Keratinocyte (primary cell): ENCODE measurements around the gene IFNGR1. TPM values are rescaled to one million over a fixed set of nuclear protein-coding genes. Genes with fewer than 3 reads are reported as not detected.

Source experiments
- DNase-seq: peaks from one replicate; pipeline ENCODE4 v3.0.0-alpha.2; 2011; ENCODE audit warnings: low read depth, missing footprints, low spot score
- FAIRE-seq: peaks from 2 replicates; lab custom pipeline; 2011; peaks lifted over from hg19 to GRCh38; lab: Jason Lieb, UNC
- H2AFZ ChIP-seq: 2 replicates; pipeline ENCODE4 v1.6.0; 2012; ENCODE audit warnings: low read length, control low read depth, inconsistent platforms; ENCODE audit not compliant: control insufficient read depth
- H3K27ac ChIP-seq: 2 replicates; pipeline ENCODE4 v1.5.1; 2011; ENCODE audit warnings: low read length; ENCODE audit not compliant: control insufficient read depth, insufficient read depth
- H3K27me3 ChIP-seq: 3 replicates; pipeline ENCODE4 v1.6.0; 2011; ENCODE audit warnings: low read length; ENCODE audit not compliant: control insufficient read depth, insufficient read depth; ENCODE audit errors: extremely low read depth
- H3K36me3 ChIP-seq, 2 experiments: 2 replicates in 1 of 2; 3 replicates in 1 of 2; pipeline ENCODE4 v1.5.1; 2011; ENCODE audit warnings: low read length in 2 of 2, mild to moderate bottlenecking in 1 of 2; ENCODE audit not compliant: control insufficient read depth in 2 of 2, insufficient read depth in 2 of 2; ENCODE audit errors: extremely low read depth in 1 of 2
- H3K4me1 ChIP-seq: 3 replicates; pipeline ENCODE4 v1.5.1; 2011; ENCODE audit warnings: low read length; ENCODE audit not compliant: control insufficient read depth, insufficient read depth; ENCODE audit errors: extremely low read depth
- H3K4me2 ChIP-seq: 3 replicates; pipeline ENCODE4 v1.6.0; 2011; ENCODE audit warnings: low read depth, low read length; ENCODE audit not compliant: control insufficient read depth, insufficient read depth; ENCODE audit errors: extremely low read depth
- H3K4me3 ChIP-seq, 3 experiments: fragments of 200-600 bp in 1 of 3; sonication (generic) in 1 of 3; 2 replicates in 2 of 3; 3 replicates in 1 of 3; pipeline ENCODE4 v1.5.1; 2011 to 2016; ENCODE audit warnings: low read length in 3 of 3, mild to moderate bottlenecking in 3 of 3, control low read depth in 2 of 3, inconsistent platforms in 1 of 3, low read depth in 1 of 3, mixed read lengths in 1 of 3, mixed run types in 1 of 3, moderate library complexity in 1 of 3; ENCODE audit not compliant: control insufficient read depth in 2 of 3, insufficient read depth in 2 of 3; ENCODE audit errors: extremely low read depth in 1 of 3
- H3K79me2 ChIP-seq: 2 replicates; pipeline ENCODE4 v1.6.0; 2012; ENCODE audit warnings: low read length; ENCODE audit not compliant: control insufficient read depth, insufficient read depth
- H3K9ac ChIP-seq: 3 replicates; pipeline ENCODE4 v1.6.0; 2011; ENCODE audit warnings: low read length; ENCODE audit not compliant: control insufficient read depth, insufficient read depth; ENCODE audit errors: extremely low read depth
- H3K9me1 ChIP-seq: 3 replicates; pipeline ENCODE4 v1.6.0; 2011; ENCODE audit warnings: low read length; ENCODE audit not compliant: control insufficient read depth, insufficient read depth; ENCODE audit errors: extremely low read depth
- H3K9me3 ChIP-seq: 2 replicates; pipeline ENCODE4 v1.5.1; 2012; ENCODE audit warnings: low read depth, low read length; ENCODE audit not compliant: control insufficient read depth
- H4K20me1 ChIP-seq: 3 replicates; pipeline ENCODE4 v1.6.0; 2011; ENCODE audit warnings: low read length; ENCODE audit not compliant: control insufficient read depth, insufficient read depth; ENCODE audit errors: extremely low read depth
- EZH2 ChIP-seq: IDR thresholded peaks from one replicate; pipeline ENCODE4 v1.6.1; 2012; ENCODE audit warnings: inconsistent platforms, mild to moderate bottlenecking, low read length, moderate library complexity
- dilution Hi-C: fragments of 300-500 bp; cut with MboI; formaldehyde crosslinking; loops from one replicate; pipeline ENCODE4 v1.7.0; 2020; ENCODE audit warnings: low sequenced_read_pairs; ENCODE audit not compliant: extremely low pct_ligation_motif_present
- polyA plus RNA-seq, 5 experiments: library from polyadenylated mRNA; depleted of rRNA in 3 of 5; stranded (reverse) in 3 of 5; stranded (forward) in 1 of 5; unstranded in 1 of 5; fragments of >200 nt; gene quantifications; 1 replicate in 1 of 5; 2 replicates in 3 of 5; 3 replicates in 1 of 5; pipeline versions ENCODE4 v1.2.1 to v1.2.3, GENCODE V29; 2011 to 2012; ENCODE audit warnings: missing spikeins in 2 of 5, low read depth in 1 of 5, low replicate concordance in 1 of 5
- TF ChIP-seq, protein P1 (sequence below), 3 experiments: IDR thresholded peaks in 1 of 3; conservative IDR thresholded peaks in 1 of 3; optimal IDR thresholded peaks in 1 of 3; 2 replicates in 2 of 3; 3 replicates in 1 of 3; pipeline versions ENCODE3 to v1.5.1; 2011; ENCODE audit warnings: low read length in 3 of 3, mild to moderate bottlenecking in 3 of 3, moderate library complexity in 2 of 3, control low read depth in 1 of 3, inconsistent platforms in 1 of 3; ENCODE audit not compliant: insufficient read depth in 2 of 3; ENCODE audit errors: extremely low read depth in 1 of 3

The IFNGR1 gene
- polyA plus RNA-seq, 1 donor (not counting 4 experiments of a cell fraction or from before 2014, with no cell fraction given), result 109 TPM

DNA sequence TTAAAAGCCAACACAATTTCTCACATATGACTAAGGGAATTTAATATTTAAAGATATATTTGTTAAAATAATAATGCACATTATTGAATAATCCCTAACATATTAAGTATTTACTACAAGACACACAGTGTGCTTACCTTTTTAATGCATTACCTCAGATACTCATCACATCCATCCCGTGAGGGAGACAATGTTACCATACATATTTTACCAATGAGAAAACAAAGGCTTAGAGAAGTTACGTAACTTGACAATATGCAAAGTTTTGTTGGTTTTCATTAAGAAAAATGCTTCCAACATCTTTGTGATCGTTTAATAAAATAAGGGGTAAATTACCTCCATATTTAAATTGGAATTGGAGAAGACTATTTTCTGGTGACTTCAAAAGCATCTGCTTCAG lies 4.3 kb downstream of the IFNGR1 start:
- H3K9me1 ChIP-seq, result no peaks in the 10 kb centered on the region
- H3K4me3 ChIP-seq, result no peak overlapping the region
- dilution Hi-C loops, result no loop called here
- TF ChIP-seq, protein P1, sequence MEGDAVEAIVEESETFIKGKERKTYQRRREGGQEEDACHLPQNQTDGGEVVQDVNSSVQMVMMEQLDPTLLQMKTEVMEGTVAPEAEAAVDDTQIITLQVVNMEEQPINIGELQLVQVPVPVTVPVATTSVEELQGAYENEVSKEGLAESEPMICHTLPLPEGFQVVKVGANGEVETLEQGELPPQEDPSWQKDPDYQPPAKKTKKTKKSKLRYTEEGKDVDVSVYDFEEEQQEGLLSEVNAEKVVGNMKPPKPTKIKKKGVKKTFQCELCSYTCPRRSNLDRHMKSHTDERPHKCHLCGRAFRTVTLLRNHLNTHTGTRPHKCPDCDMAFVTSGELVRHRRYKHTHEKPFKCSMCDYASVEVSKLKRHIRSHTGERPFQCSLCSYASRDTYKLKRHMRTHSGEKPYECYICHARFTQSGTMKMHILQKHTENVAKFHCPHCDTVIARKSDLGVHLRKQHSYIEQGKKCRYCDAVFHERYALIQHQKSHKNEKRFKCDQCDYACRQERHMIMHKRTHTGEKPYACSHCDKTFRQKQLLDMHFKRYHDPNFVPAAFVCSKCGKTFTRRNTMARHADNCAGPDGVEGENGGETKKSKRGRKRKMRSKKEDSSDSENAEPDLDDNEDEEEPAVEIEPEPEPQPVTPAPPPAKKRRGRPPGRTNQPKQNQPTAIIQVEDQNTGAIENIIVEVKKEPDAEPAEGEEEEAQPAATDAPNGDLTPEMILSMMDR (optimal IDR thresholded peaks at IDR 0.05 in 1 of 3, IDR thresholded peaks at IDR 0.05 in 1 of 3, conservative IDR thresholded peaks at IDR 0.05 in 1 of 3; ENCODE audit: extremely low read depth in 1 of 3, insufficient read depth in 2 of 3, low read length in 3 of 3), result no peak
- no peak for TF ChIP-seq EZH2
- H3K79me2 ChIP-seq, result peaks cover 85% of the 10 kb centered on the region
- peak overlapping the region; percentile 99 for H3K4me2 ChIP-seq
- H4K20me1 ChIP-seq, result peaks cover 3% of the 10 kb centered on the region
- H3K36me3 ChIP-seq, result peaks cover 0 to 12% of the 10 kb centered on the region in 2 experiments
- DNase-seq (no peak), FAIRE-seq (no peak)
- H3K9me3 ChIP-seq, result no peaks in the 10 kb centered on the region
- peaks cover 48% of the 10 kb centered on the region for H3K4me1 ChIP-seq
- no peaks in the 10 kb centered on the region for H3K27me3 ChIP-seq
- H3K9ac ChIP-seq, result no peak overlapping the region
- H2AFZ ChIP-seq, result no peak overlapping the region
- H3K27ac ChIP-seq, result peak overlapping the region; percentile 92

- peak overlapping the region; percentile 27 for H3K4me2 ChIP-seq
- H3K4me1 ChIP-seq, result peaks cover 42% of the 10 kb centered on the region
- dilution Hi-C loops, result no loop called here
- no peak for DNase-seq
- H4K20me1 ChIP-seq, result peaks cover 3% of the 10 kb centered on the region
- H3K27ac ChIP-seq, result no peak overlapping the region
- FAIRE-seq, result no peak
- H3K36me3 ChIP-seq, result peaks cover 0 to 18% of the 10 kb centered on the region in 2 experiments
- no peak overlapping the region for H3K4me3 ChIP-seq
- H3K9me1 ChIP-seq, result no peaks in the 10 kb centered on the region
- peaks cover 93% of the 10 kb centered on the region for H3K79me2 ChIP-seq
- H2AFZ ChIP-seq, result no peak overlapping the region
- no peaks in the 10 kb centered on the region for H3K27me3 ChIP-seq
- H3K9me3 ChIP-seq, result no peaks in the 10 kb centered on the region
- TF ChIP-seq, protein P1 (optimal IDR thresholded peaks at IDR 0.05 in 1 of 3, IDR thresholded peaks at IDR 0.05 in 1 of 3, conservative IDR thresholded peaks at IDR 0.05 in 1 of 3; ENCODE audit: extremely low read depth in 1 of 3, insufficient read depth in 2 of 3, low read length in 3 of 3), result no peak
- no peak for TF ChIP-seq EZH2
- no peak overlapping the region for H3K9ac ChIP-seq
Observed at GRCh38 chr6:137213813-137214212, 5.4 kb downstream of the IFNGR1 start.
